HG03175 (cell line): Measurements from ENCODE around the gene SERPINE1.
"Not testable (repeated sequence)": the region's sequence is repeated elsewhere in the genome, so short reads cannot be mapped to it uniquely, and the experiment has no call there.

Experiments
- ATAC-seq: cut with Tn5 transposase; IDR thresholded peaks from one replicate; pipeline ENCODE4 v1.9.1; 2021; ENCODE audit warnings: mild to moderate bottlenecking, moderate library complexity; ENCODE audit not compliant: unreplicated experiment

The SERPINE1 gene

GRCh38 chr7:101100858-101101847, 25.8 kb upstream of the SERPINE1 start:
- no peak for ATAC-seq

GRCh38 chr7:101102026-101102425, 24.9 kb upstream of the SERPINE1 start:
- ATAC-seq: no peak

- ATAC-seq: not testable (repeated sequence)
Observed at GRCh38 chr7:101103701-101104100, 23.2 kb upstream of the SERPINE1 start.

- ATAC-seq: no peak
Observed at GRCh38 chr7:101104193-101104713, 22.7 kb upstream of the SERPINE1 start.

- ATAC-seq: no peak
Observed at GRCh38 chr7:101104799-101105198, 22.1 kb upstream of the SERPINE1 start.

GRCh38 chr7:101105248-101105647, 21.7 kb upstream of the SERPINE1 start:
- not testable (repeated sequence) for ATAC-seq

GRCh38 chr7:101106386-101106785, 20.5 kb upstream of the SERPINE1 start:
- ATAC-seq: no peak

GRCh38 chr7:101108330-101108857, 18.5 kb upstream of the SERPINE1 start:
- ATAC-seq: no peak

- ATAC-seq: no peak
Observed at GRCh38 chr7:101108961-101109360, 17.9 kb upstream of the SERPINE1 start.

- no peak for ATAC-seq
Observed at GRCh38 chr7:101109368-101109767, 17.5 kb upstream of the SERPINE1 start.

GRCh38 chr7:101111261-101111660, 15.6 kb upstream of the SERPINE1 start:
- no peak for ATAC-seq

- ATAC-seq: no peak
Observed at GRCh38 chr7:101112233-101112632, 14.7 kb upstream of the SERPINE1 start.

GRCh38 chr7:101113140-101113539, 13.8 kb upstream of the SERPINE1 start:
- not testable (repeated sequence) for ATAC-seq

- ATAC-seq: no peak
Observed at GRCh38 chr7:101113836-101114235, 13.1 kb upstream of the SERPINE1 start.

GRCh38 chr7:101114492-101114891, 12.4 kb upstream of the SERPINE1 start:
- ATAC-seq: no peak

- no peak for ATAC-seq
Observed at GRCh38 chr7:101115215-101115614, 11.7 kb upstream of the SERPINE1 start.

GRCh38 chr7:101116898-101117297, 10.0 kb upstream of the SERPINE1 start:
- ATAC-seq: no peak

GRCh38 chr7:101118856-101119255, 8.0 kb upstream of the SERPINE1 start:
- ATAC-seq: no peak

- ATAC-seq: no peak
Observed at GRCh38 chr7:101119876-101120275, 7.0 kb upstream of the SERPINE1 start.

GRCh38 chr7:101120315-101120714, 6.6 kb upstream of the SERPINE1 start:
- ATAC-seq: no peak

- not testable (repeated sequence) for ATAC-seq
Observed at GRCh38 chr7:101121631-101121990, 5.3 kb upstream of the SERPINE1 start.
